Measurements from ENCODE around the gene RHBDL1.

DNA sequence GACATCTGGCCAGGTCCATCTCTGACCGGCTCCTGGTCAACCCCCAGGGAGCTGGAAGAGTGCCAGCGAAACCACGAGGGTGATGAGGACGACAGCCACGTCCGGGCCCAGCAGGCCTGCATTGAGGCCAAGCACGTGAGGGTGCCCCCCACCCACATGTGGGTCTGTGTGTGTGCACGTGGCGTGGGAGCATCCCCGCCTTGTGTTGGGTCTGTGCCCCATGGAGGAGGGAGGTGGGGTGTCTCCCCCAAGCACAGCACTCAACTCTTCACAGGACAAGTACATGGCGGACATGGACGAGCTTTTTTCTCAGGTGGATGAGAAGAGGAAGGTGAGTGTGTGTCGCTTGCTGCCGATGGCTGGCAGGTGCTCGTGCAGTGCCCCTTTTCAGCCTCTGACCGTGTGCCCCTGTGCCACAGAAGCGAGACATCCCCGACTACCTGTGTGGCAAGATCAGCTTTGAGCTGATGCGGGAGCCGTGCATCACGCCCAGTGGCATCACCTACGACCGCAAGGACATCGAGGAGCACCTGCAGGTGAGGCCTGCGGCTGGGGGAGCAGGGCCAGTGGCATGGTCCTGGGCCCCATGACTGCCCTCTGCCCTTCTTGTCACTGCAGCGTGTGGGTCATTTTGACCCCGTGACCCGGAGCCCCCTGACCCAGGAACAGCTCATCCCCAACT, 6.4 kb downstream of the RHBDL1 start:
- TF ChIP-seq, protein P1, sequence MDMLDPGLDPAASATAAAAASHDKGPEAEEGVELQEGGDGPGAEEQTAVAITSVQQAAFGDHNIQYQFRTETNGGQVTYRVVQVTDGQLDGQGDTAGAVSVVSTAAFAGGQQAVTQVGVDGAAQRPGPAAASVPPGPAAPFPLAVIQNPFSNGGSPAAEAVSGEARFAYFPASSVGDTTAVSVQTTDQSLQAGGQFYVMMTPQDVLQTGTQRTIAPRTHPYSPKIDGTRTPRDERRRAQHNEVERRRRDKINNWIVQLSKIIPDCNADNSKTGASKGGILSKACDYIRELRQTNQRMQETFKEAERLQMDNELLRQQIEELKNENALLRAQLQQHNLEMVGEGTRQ (IDR thresholded peaks at IDR 0.05; ENCODE audit: borderline replicate concordance, low read depth, low read length) = no peak
- no peak for TF ChIP-seq SP1 (IDR thresholded peaks at IDR 0.05; ENCODE audit: low read depth, low read length)
